ENCODE results near the gene LETM1. TPM values are rescaled to one million over a fixed set of nuclear protein-coding genes. Genes with fewer than 3 reads are reported as not detected.

Gene LETM1
- total and polyA plus RNA-seq, 5 experiments from 2014 or later = 10.8 to 41.9 (median 12.9) TPM

DNA sequence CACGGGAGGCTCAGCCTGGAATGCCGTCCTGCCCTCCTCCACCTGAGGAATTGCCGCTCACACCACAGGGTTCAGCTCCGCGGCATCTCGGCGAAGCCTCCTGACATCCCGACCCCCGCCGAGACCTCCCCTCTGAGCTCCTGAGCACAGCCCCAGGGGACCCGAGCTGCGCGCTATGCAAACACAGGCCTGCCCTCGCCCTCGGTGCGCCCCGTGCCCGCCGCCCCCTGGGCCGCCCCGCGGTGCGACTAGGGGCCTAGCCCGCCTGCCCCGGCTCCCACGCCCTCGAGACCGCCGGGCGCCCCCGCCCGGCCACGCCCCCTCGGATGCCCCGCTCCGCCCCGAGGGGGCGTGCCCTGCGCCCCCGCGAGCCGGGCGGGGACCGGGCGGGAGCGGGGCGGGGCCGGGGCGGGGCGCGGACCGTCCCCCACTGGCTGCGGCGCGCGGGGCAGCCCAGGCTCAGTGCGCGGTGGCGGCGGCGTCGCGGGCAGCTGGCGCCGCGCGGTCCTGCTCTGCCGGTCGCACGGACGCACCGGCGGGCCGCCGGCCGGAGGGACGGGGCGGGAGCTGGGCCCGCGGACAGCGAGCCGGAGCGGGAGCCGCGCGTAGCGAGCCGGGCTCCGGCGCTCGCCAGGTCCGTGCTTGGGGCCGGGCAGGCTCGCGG is 63.0 kb downstream of the LETM1 start, which contains the start of gene FGFR3:
FGFR3 (plus strand) TSS at position 462 of the 664 bp plus-strand sequence. CDS start 642 bp downstream, outside the sequence.
- ATAC-seq (peak; percentile 77 to 78), DNase-seq (peak in 7 of 10 donors; percentile 8 to 65 (median 34))
- peak within 1 kb of the TSS in 9 of 10 donors; percentile 49 to 78 (median 58) for H3K4me3 Mint-ChIP-seq
- POLR2A ChIA-PET = interaction anchor here (0.5 kb wide), 1 partner anchor 582 kb away, joined by 5 read pairs; no protein-coding TSS in a partner anchor
- H3K4me1 Mint-ChIP-seq = peaks cover 0 to 2% (median 0%) of the 10 kb centered on the region in 4 donors
- H3K27me3 Mint-ChIP-seq = peaks cover 0 to 16% (median 7%) of the 10 kb centered on the region in 5 donors
- no peaks in the 10 kb centered on the region for H3K36me3 Mint-ChIP-seq
- H3K9me3 Mint-ChIP-seq = no peaks in the 10 kb centered on the region
- no peak within 1 kb of the TSS for H3K27ac Mint-ChIP-seq

DNA sequence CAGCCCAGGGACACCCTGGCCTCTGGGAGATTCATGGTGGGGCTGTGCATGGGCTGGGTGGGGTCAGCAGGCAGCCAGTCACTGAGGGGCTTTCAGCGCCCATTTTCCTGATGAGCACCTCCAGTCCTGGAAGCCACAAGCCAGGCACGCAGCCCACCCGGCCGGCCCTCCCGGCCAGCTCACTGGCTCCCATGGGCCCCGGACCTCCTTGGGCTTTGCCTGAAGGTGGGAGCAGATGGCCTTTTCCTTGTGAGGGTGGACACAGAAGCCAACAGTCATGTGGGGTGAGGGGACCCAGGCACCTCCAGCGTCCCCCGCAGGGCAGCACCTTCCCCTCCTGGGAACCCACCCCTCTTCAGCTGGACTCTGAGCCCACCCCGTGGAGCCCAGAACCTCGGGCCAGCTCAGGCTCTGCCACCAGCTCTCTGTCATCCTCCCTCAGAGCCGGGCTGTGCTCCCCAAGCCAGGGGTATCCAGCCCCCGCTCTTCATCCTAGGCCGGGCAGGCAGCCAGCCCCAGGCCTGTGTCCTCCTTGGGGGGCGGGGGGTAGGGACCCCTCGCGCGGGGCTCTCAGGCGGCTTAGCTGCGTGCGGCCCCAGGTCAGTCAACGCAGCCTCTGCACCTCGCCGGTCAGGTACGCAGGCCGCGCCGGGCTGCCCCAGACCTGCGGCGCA is 63.7 kb downstream of the LETM1 start:
- H3K4me3 Mint-ChIP-seq = peak overlapping the region; percentile 49 to 78 (median 60)
- no peak overlapping the region for H3K27ac Mint-ChIP-seq
- DNase-seq = no peak
- ATAC-seq = no peak
- H3K9me3 Mint-ChIP-seq = no peaks in the 10 kb centered on the region
- POLR2A ChIA-PET = interaction anchor here (0.5 kb wide), 1 partner anchor 581 kb away, joined by 5 read pairs; no protein-coding TSS in a partner anchor
- H3K4me1 Mint-ChIP-seq = peaks cover 0 to 2% (median 0%) of the 10 kb centered on the region in 4 donors
- H3K36me3 Mint-ChIP-seq = no peaks in the 10 kb centered on the region
- H3K27me3 Mint-ChIP-seq = peaks cover 0 to 16% (median 7%) of the 10 kb centered on the region in 5 donors

DNA sequence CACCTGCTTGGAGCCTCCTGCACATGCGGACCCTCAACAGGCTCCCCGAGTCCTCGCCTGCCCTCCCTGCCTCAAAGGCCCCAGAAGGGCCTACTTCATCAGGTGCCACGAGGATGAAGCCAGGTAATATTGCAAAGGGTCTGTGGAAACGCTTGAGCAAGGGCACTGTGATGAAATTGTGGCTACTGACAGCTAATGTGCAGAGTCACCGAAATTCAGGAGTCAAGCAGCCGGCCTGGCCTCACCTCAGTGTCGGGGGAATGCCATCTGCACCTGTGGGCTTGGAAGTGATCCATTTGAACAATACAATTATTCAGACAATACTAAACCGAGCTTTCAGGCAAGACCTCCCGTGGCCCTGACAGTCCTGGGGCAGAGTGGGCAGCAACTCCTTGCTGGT is 66.0 kb downstream of the LETM1 start:
- Mint-ChIP-seq H3K4me3 (no peak overlapping the region), H3K36me3 (no peaks in the 10 kb centered on the region), H3K27ac (no peak overlapping the region), H3K9me3 (no peaks in the 10 kb centered on the region), H3K4me1 (peaks cover 0 to 2% (median 0%) of the 10 kb centered on the region in 4 donors), H3K27me3 (peaks cover 0 to 2% (median 0%) of the 10 kb centered on the region in 5 donors)
- DNase-seq (no peak), ATAC-seq (no peak)
- POLR2A ChIA-PET = no interaction called here

DNA sequence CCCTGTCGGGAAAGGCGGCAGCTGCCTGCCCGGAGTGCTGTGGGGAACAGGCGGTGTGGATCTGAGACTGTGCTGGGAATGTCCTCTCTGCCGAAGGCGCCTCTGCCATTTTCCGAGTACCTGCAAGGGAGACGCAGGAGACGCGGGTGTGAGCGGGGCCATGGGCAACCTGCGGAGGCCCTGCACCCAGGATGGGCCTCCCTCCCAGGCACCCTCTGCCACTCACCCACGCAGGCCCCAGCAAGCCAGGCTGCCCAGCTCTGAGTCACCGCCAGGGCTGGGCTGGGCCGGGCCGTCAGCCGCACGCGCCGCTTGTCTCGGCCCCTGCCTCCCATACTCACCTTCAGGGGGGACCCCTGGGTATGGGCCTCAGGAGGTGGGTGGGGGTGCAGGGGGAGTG is 66.4 kb downstream of the LETM1 start:
- H3K4me3 Mint-ChIP-seq = no peak overlapping the region
- DNase-seq (no peak), ATAC-seq (no peak)
- H3K27me3 Mint-ChIP-seq = peaks cover 0 to 2% (median 0%) of the 10 kb centered on the region in 5 donors
- POLR2A ChIA-PET = no interaction called here
- H3K27ac Mint-ChIP-seq = no peak overlapping the region
- peaks cover 0 to 2% (median 0%) of the 10 kb centered on the region in 4 donors for H3K4me1 Mint-ChIP-seq
- H3K9me3 Mint-ChIP-seq = no peaks in the 10 kb centered on the region
- no peaks in the 10 kb centered on the region for H3K36me3 Mint-ChIP-seq

DNA sequence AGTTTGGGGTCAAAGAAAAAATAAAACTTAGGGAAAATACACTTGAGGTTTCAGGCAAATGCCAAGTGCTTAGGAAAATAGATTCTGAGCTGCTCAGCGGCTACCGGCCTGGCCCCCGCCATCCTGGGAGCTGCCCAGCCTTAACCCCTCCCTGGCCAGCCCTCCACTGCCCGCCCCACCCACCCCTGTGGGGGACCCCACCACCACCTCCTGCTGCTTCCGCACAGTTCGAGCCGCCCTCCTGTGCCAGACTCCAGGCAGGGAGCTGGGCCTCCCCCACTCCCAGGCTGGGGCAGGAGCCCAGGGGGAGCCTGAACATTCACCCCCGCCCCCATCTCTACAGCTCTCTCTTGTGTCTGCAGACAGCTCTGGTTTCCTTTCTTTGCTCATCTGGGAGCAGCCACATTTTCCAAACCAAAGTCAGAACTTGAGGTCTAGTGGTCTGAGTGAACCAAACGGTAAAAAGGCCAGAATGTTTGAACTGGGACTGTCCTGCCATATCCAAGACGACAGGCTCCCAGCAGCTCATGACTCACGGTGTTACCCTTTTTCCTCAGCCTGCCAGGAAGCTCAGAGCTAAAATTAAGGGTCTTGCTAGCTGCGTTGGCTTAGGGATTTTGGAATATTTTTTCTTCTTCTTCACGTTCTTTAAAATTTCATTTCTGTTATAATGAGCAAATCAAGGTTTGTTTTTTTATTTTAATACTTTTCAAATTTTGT is 67.5 kb downstream of the LETM1 start:
- ATAC-seq = no peak
- POLR2A ChIA-PET = no interaction called here
- H3K4me1 Mint-ChIP-seq = no peaks in the 10 kb centered on the region
- no peak overlapping the region for H3K4me3 Mint-ChIP-seq
- H3K27ac Mint-ChIP-seq = no peak overlapping the region
- H3K9me3 Mint-ChIP-seq = no peaks in the 10 kb centered on the region
- DNase-seq = no peak
- H3K27me3 Mint-ChIP-seq = peaks cover 0 to 2% (median 0%) of the 10 kb centered on the region in 5 donors
- H3K36me3 Mint-ChIP-seq = no peaks in the 10 kb centered on the region

DNA sequence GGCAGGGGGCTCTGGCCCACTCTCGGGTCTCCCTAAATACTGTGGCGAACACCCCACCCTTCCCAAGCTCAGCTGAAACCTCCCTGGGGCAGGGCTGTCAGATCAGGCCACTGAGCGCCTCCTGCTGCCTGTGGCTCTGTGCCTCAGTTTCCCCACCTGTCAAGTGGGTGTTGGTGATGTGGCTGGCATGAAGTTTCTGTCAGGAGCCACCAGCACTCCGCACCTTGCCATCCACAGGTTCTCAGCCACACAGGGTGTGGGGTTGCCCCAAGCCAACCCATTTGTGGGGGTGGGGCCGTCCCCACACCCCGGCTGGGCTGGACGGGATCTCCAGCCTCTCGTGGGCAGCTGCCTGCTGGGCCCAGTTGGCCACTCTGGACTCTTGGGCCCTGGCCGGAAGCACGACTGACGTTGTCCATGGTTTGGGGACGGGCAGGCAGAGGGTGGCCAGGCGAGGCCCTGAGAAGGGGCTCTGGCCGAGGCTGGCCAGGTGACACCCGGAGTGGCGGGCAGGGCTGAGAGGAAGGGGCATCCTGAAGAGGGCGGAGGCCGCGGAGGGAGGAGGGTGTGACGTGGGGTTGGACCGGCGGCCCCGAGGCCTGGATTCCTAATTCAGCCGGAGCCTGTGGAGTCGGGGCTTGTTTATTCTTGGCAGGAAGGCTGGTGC is 68.4 kb downstream of the LETM1 start:
- DNase-seq = no peak
- POLR2A ChIA-PET = no interaction called here
- Mint-ChIP-seq H3K36me3 (no peaks in the 10 kb centered on the region), H3K9me3 (no peaks in the 10 kb centered on the region), H3K27me3 (peaks cover 0 to 2% (median 0%) of the 10 kb centered on the region in 5 donors), H3K27ac (no peak overlapping the region), H3K4me1 (no peaks in the 10 kb centered on the region), H3K4me3 (no peak overlapping the region)
- ATAC-seq = no peak

DNA sequence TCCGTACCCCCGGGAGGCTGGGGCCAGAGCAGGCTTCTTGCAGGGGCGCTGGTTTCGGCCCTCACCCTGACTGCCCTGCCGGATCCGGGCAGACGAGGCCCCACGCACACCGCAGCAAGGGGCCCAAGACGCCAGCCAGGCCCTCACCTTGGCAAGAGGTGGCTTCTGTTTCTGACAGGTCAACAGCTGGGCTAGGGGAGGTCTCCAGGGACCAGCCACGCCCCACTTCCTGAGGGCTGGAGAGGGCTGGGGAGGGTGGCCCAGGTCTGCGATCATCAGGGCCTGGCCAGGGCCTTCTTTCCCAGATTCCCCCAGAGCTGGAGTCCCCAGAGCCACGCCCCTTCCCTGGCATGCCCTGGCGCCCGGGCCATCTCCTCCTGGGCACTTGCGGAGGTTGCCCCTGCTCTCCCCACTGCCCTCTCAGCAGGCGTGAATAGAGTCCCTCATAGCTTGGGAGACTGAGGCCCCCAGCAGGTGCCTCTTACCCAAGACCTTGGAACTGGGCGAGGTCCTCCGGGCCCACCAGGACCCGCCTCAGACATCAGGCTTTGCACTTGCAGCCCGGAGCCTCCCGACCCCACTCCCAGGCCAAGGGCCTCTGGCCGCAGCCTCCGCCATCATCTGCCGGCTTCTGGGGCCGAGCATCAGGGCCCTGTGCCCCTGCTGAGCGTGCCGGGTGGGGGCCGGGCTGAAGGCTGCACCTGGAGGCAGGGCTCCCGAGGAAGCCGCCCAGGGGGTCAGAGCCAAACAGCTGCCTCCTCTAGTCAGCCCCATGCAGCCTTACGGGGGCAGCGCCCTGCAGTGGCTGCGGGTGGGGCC is 69.2 kb downstream of the LETM1 start:
- Mint-ChIP-seq H3K9me3 (no peaks in the 10 kb centered on the region), H3K36me3 (no peaks in the 10 kb centered on the region), H3K27ac (no peak overlapping the region), H3K27me3 (peaks cover 0 to 2% (median 0%) of the 10 kb centered on the region in 5 donors), H3K4me3 (no peak overlapping the region), H3K4me1 (no peaks in the 10 kb centered on the region)
- ATAC-seq (no peak), DNase-seq (no peak)
- POLR2A ChIA-PET = interaction anchor here (0.6 kb wide), 1 partner anchor 72 kb away, joined by 4 read pairs; no protein-coding TSS in a partner anchor

DNA sequence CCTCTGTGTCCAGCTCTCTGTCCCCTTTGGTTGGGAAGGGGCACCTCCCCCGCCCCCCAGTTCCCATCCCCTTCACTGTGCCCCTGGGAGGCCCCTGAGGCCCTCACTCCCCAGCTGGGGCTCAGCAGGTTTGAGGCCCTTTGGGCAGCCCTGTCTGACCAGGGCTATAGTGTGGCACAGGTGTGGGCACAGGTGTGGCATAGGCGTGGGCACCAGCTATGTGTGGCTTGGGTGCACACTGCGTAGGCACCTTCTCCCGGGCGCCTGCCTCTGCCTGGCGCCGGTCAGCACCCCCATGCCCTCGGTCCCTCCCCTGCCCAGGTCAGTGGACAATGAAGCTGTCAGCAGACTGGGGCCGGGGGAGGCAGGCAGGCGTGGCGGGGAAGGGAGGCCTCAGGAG is 70.4 kb downstream of the LETM1 start:
- Mint-ChIP-seq H3K9me3 (no peaks in the 10 kb centered on the region), H3K36me3 (no peaks in the 10 kb centered on the region), H3K4me1 (no peaks in the 10 kb centered on the region), H3K4me3 (no peak overlapping the region), H3K27me3 (no peaks in the 10 kb centered on the region), H3K27ac (no peak overlapping the region)
- no peak for DNase-seq
- no peak for ATAC-seq
- POLR2A ChIA-PET = no interaction called here

DNA sequence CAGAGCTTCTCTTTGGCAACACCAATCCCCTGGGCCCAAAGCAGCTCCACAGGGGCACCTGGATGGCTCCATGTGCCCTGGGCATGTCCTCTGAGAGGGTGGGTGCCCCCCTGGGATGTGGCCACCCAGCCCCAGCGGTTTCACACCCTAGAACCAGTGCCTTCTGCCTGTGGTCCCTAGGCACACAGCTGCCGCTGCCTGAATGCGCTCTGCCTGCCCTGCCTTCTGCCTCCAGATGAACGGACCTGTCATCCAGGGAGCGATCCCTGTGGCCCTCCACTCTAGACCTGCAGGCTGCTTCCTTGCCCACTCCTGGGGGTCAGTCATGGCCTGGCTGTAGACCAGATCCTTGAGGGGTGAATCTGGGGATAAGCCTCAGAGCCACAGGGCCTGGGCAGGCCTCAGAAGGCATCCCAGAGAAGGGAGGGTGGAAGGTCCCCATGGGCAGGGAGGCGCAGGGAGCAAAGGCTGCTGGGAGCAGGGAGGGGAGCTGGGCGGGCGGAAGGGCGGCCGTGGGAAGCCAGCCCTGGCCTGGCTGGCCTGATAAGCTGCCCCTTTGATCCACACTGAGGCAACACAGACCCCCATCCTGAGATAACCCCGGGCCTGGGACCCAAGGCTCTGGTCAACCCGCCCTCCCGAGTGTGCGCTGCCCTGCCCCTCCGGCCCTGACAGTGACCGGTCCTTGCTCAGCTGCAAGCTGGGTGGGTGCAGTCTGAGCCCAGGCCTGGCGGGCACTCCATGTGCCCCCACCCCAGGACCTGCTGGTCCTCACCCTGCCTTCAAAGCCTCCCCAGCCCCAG is 71.0 kb downstream of the LETM1 start:
- no peaks in the 10 kb centered on the region for H3K9me3 Mint-ChIP-seq
- H3K36me3 Mint-ChIP-seq = no peaks in the 10 kb centered on the region
- H3K4me1 Mint-ChIP-seq = no peaks in the 10 kb centered on the region
- ATAC-seq (no peak), DNase-seq (no peak)
- H3K4me3 Mint-ChIP-seq = no peak overlapping the region
- no peaks in the 10 kb centered on the region for H3K27me3 Mint-ChIP-seq
- POLR2A ChIA-PET = no interaction called here
- H3K27ac Mint-ChIP-seq = no peak overlapping the region

DNA sequence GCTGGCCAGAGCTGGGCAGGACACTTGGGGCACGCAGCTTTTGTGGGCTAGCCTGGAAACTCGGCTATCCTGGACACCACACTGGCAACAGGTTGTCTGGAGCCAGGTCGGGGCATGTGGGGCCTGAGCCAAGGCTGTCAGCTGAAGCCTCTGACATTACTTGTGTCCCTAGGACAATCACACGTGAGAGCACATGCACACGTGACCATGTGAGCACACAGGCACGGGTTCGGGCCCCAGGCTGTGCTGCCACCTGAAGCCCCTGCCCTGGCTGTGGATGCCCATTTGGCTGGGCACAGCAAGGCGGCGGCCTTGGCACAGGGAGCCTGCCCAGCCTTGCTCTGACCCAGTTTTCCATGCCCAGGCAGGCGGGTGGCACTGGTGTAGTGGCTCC is 71.6 kb downstream of the LETM1 start:
- DNase-seq (no peak), ATAC-seq (no peak)
- POLR2A ChIA-PET = no interaction called here
- no peaks in the 10 kb centered on the region for H3K4me1 Mint-ChIP-seq
- H3K27me3 Mint-ChIP-seq = no peaks in the 10 kb centered on the region
- no peaks in the 10 kb centered on the region for H3K36me3 Mint-ChIP-seq
- H3K27ac Mint-ChIP-seq = no peak overlapping the region
- no peak overlapping the region for H3K4me3 Mint-ChIP-seq
- no peaks in the 10 kb centered on the region for H3K9me3 Mint-ChIP-seq

DNA sequence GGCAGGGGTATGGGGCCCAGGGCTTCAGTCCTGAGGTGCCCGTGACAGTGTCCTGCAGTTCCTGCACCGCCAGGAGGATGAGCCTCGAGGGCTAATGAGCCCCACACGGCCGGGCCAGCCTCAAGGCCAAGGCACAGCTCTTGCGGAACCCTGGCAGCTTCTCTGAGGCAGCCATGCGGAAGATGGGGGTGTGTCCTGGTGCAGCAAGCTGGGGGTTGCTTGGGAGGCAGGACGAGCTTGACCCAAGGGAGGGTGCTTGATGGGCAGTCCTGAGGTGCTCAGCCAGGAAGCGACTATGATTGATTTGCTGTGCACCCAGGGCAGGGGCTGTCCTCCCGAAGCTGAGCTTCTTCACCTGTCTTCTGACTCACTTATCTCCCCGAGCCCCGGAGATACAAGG is 72.0 kb downstream of the LETM1 start:
- POLR2A ChIA-PET = no interaction called here
- DNase-seq (no peak), ATAC-seq (no peak)
- Mint-ChIP-seq H3K9me3 (no peaks in the 10 kb centered on the region), H3K27ac (no peak overlapping the region), H3K36me3 (no peaks in the 10 kb centered on the region), H3K4me1 (no peaks in the 10 kb centered on the region), H3K27me3 (no peaks in the 10 kb centered on the region), H3K4me3 (no peak overlapping the region)
